ENCODE results near the gene VWA7.
A peak's percentile ranks its signal among the peaks of the same experiment; 100 is the strongest.
"Not testable (repeated sequence)": the region's sequence is repeated elsewhere in the genome, so short reads cannot be mapped to it uniquely, and the experiment has no call there.

The VWA7 gene, protein sequence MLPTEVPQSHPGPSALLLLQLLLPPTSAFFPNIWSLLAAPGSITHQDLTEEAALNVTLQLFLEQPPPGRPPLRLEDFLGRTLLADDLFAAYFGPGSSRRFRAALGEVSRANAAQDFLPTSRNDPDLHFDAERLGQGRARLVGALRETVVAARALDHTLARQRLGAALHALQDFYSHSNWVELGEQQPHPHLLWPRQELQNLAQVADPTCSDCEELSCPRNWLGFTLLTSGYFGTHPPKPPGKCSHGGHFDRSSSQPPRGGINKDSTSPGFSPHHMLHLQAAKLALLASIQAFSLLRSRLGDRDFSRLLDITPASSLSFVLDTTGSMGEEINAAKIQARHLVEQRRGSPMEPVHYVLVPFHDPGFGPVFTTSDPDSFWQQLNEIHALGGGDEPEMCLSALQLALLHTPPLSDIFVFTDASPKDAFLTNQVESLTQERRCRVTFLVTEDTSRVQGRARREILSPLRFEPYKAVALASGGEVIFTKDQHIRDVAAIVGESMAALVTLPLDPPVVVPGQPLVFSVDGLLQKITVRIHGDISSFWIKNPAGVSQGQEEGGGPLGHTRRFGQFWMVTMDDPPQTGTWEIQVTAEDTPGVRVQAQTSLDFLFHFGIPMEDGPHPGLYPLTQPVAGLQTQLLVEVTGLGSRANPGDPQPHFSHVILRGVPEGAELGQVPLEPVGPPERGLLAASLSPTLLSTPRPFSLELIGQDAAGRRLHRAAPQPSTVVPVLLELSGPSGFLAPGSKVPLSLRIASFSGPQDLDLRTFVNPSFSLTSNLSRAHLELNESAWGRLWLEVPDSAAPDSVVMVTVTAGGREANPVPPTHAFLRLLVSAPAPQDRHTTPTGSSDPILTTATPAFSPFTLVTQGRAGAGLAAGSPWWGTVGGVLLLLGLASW

GRCh38 chr6:31776989-31777666 lies at the start of gene VWA7:
Gene VWA7 (minus strand): TSS chr6:31777328. CDS start chr6:31776779, 549 bp downstream.
- peak; percentile 86 for DNase-seq (ENCODE audit: low read depth)

DNA sequence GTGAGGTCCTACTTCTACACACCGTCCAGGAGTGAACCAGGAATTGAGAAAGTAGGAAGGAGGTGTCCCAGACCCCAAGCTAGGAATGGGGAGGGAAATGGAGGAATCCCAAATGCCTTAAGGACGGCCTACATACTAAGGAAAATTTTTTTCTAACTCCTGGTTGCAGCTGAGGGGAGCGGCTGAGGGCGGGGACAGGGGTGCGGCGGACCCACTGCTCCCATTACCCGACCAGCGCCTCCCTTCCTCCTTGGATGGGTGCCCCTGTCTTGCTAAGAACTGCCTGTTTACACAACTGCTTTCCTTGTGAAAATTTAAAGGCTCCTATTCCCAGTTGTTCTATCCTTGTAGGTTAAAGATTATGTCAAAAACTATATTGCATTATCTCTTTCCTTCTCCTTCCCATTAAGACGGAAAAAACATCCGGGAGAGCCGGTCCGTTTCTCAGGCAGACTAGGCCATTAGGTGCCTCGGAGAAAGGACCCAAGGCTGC lies 49.7 kb upstream of the VWA7 start:
- peak; percentile 85 for DNase-seq (ENCODE audit: low read depth)

DNA sequence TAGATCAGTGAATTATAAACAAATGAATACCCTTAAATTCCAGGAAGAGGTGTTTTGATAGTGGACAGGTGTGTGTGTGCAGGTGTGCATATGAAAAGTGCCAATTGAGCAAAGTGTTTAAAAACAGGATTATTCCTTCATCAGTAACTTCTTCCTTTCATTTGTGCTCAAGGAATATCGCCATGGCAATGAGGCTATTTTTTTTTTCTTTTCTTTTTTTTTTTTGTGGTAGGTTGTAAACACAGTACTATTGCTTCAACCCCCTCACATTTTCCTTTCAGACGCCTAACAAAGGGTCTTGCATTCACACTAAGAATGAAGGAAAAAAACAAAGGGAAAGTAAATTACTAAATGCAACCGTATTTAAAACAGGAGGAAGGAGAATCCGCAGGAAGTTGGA lies 48.4 kb upstream of the VWA7 start:
- DNase-seq (ENCODE audit: low read depth): no peak

DNA sequence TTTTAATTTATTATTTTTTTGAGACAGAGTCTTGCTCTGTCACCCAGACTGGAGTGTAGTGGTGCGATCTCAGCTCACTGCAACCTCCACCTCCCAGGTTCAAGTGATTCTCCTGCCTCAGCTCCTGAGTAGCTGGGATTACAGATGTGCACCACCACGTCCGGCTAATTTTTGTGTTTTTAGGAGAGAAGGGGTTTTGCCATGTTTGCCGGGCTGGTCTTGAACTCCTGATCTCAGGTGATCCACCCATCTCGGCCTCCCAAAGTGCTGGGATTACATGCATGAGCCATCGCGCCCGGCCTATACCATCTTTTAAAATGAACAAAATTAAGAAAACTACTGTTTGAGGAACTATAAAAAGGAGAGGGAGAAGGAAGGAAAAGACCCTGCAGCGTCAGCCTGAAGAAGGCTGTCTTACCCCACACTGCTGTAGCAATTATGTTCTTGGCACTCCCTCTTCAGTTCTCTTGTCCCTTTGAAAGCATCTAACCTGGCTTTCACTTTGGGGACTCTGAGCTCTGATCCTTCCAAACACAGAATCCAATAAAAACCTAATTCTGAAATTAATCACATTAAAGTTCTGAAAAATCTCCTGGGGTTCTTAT lies 46.6 kb upstream of the VWA7 start:
- not testable (repeated sequence) for DNase-seq (ENCODE audit: low read depth)

GRCh38 chr6:31822036-31822821 lies 45.1 kb upstream of the VWA7 start:
- DNase-seq (ENCODE audit: low read depth): peak; percentile 85

- peak; percentile 69 for DNase-seq (ENCODE audit: low read depth)
These were observed 44.3 kb upstream of the VWA7 start for GRCh38 chr6:31821301-31822035.

DNA sequence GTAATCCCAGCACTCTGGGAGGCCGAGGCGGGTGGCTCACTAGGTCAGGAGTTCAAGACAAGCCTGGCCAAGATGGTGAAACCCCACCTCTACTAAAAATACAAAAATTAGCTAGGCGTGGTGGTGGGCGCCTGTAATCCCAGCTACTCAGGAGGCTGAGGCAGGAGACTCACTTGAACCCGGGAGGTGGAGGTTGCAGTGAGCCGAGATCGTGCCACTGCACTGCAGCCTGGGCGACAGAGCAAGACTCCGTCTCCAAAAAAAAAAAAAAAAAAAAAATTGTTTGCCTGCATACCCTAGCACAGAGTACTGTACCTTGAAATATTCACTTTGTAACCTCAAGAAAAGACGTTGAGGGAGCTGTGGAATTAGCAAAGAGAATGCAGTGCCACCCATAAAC lies 43.3 kb upstream of the VWA7 start:
- not testable (repeated sequence) for DNase-seq (ENCODE audit: low read depth)

- DNase-seq (ENCODE audit: low read depth): no peak
These were observed 42.8 kb upstream of the VWA7 start for GRCh38 chr6:31819871-31820299.

DNA sequence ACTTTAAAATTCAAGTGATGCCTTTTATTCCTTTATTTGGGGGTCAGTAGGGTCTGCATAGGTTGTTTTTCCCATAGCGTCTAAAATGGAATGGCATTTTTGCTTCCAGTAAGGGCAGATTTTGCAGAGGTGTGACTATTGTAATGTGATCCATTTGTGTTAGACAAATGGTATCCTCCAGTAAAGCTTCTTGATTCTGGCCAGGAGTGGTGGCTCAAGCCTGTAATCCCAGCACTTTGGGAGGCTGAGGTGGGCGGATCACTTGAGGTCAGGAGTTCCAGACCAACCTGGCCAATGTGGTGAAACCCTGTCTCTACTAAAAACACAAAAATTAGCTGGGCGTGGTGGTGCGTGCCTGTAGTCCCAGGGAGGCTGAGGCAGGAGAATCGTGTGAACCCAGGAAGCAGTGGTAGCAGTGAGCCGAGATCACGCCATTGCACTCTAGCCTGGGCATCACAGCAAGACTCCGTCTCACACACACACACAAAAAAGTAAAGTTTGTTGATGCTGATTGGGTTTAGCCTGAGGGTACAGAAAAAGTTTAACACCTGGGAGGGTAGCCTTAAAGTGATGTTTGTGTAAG lies 40.9 kb upstream of the VWA7 start:
- not testable (repeated sequence) for DNase-seq (ENCODE audit: low read depth)

GRCh38 chr6:31817133-31817928 lies 40.2 kb upstream of the VWA7 start:
- not testable (repeated sequence) for DNase-seq (ENCODE audit: low read depth)

DNA sequence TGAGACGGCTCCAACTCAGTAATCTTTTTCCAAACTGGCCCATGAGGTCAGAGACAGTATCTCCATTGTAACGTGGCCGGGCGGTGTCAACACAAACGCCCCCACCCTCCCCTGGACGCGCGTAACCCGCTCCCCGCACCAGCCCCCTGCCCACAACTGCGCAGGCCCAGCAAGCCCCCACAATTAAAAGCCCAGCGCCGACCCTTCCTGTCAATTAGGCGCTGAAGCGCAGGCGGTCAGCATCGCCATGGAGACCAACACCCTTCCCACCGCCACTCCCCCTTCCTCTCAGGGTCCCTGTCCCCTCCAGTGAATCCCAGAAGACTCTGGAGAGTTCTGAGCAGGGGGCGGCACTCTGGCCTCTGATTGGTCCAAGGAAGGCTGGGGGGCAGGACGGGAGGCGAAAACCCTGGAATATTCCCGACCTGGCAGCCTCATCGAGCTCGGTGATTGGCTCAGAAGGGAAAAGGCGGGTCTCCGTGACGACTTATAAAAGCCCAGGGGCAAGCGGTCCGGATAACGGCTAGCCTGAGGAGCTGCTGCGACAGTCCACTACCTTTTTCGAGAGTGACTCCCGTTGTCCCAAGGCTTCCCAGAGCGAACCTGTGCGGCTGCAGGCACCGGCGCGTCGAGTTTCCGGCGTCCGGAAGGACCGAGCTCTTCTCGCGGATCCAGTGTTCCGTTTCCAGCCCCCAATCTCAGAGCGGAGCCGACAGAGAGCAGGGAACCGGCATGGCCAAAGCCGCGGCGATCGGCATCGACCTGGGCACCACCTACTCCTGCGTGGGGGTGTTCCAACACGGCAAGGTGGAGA lies 38.1 kb upstream of the VWA7 start, which contains the start of the genes HSPA1A and HSPA1L:
Gene HSPA1A, plus strand, starts transcription at position 519 of the 814 bp plus-strand sequence. Its CDS starts 214 bp downstream, at position 733.
Gene HSPA1L, minus strand, starts transcription at position 259 of the 814 bp plus-strand sequence. CDS start 3,311 bp downstream, outside the sequence.
- DNase-seq (ENCODE audit: low read depth): peak; percentile 95

DNA sequence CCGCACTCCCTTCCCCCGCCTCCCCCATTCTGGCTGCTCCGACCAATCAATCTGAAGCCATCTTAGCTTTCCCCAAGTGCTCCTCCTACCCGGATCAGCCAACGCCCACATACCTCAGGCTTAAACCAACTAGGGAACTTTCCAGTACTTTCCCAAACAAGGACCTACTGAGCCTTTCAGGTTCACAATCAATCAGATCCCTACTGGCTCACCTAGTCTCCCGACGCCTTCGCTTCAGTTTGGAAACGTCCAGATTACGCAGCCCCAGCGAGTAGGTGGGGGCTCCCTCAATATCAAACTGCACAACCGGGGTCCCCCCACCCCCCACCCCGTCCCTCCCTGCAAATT lies 37.5 kb upstream of the VWA7 start:
- peak; percentile 98 for DNase-seq (ENCODE audit: low read depth)

- DNase-seq (ENCODE audit: low read depth): no peak
These were observed 36.3 kb upstream of the VWA7 start for GRCh38 chr6:31813465-31813849.

DNA sequence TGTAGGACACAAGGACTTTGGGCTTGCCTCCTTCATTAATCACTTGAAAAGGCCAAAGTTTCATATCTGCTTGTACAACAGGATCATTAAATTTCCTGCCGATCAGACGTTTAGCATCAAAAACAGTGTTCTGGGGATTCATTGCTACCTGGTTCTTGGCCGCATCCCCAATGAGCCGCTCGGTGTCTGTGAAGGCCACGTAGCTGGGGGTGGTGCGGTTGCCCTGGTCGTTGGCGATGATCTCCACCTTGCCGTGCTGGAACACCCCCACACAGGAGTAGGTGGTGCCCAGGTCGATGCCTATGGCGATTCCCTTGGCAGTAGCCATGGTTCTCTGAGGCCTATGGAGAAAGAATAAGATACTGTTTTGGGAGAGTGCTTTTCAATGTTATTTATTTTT lies 34.5 kb upstream of the VWA7 start:
- DNase-seq (ENCODE audit: low read depth): no peak

- not testable (repeated sequence) for DNase-seq (ENCODE audit: low read depth)
These were observed 31.5 kb upstream of the VWA7 start for GRCh38 chr6:31808599-31808998.

GRCh38 chr6:31806470-31807272 lies 29.5 kb upstream of the VWA7 start, which contains the start of gene LSM2:
Gene LSM2 (minus strand): TSS chr6:31806966. CDS start chr6:31806757, 209 bp downstream.
- DNase-seq (ENCODE audit: low read depth): peak; percentile 97

- no peak for DNase-seq (ENCODE audit: low read depth)
These were observed 28.9 kb upstream of the VWA7 start for GRCh38 chr6:31805939-31806469.

Measured in ELR (cell line).